B cell (primary cell): ENCODE results near the gene ARMC9.

Experiments used
- EZH2 ChIP-seq: IDR thresholded peaks from 2 replicates; pipeline ENCODE4 v1.6.1; 2012; ENCODE audit warnings: borderline replicate concordance, low read depth, mild to moderate bottlenecking, moderate library complexity, low read length; ENCODE audit not compliant: insufficient read depth, poor library complexity, severe bottlenecking
- TF ChIP-seq, protein P1 (sequence below): fragments of 200-600 bp; IDR thresholded peaks from one replicate; pipeline ENCODE4 v1.8.0; 2022; ENCODE audit warnings: antibody characterized with exemption, mild to moderate bottlenecking

DNA sequence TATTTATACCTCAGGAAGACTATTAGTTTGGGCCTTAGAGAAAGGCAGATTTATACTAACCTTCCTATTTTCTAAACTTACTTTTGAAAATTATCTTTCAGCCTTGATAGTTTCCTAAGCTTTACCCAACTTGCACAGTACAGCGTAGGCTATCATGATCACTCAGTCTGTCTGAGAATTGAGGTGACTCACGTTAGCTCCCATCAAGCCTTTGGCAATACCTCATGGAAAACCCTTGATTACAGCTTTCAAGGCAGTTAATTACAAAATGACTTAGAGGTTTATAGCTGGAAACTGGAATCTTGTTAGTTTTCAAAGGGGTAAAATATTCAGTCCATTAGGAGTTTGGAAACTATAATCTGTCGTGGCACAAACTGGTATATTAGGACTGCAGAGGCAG, 26.4 kb upstream of the ARMC9 start:
- TF ChIP-seq, protein P1, sequence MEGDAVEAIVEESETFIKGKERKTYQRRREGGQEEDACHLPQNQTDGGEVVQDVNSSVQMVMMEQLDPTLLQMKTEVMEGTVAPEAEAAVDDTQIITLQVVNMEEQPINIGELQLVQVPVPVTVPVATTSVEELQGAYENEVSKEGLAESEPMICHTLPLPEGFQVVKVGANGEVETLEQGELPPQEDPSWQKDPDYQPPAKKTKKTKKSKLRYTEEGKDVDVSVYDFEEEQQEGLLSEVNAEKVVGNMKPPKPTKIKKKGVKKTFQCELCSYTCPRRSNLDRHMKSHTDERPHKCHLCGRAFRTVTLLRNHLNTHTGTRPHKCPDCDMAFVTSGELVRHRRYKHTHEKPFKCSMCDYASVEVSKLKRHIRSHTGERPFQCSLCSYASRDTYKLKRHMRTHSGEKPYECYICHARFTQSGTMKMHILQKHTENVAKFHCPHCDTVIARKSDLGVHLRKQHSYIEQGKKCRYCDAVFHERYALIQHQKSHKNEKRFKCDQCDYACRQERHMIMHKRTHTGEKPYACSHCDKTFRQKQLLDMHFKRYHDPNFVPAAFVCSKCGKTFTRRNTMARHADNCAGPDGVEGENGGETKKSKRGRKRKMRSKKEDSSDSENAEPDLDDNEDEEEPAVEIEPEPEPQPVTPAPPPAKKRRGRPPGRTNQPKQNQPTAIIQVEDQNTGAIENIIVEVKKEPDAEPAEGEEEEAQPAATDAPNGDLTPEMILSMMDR = no peak
- TF ChIP-seq EZH2 = no peak
